Liver (tissue), 9 donors: ENCODE data around the gene SLC12A9. TPM values are rescaled to one million over a fixed set of nuclear protein-coding genes. Genes with fewer than 3 reads are reported as not detected.

ENCODE experiments used
- DNase-seq: peaks from one replicate; pipeline ENCODE4 v3.0.0-alpha.2; 2017; ENCODE audit warnings: low spot score
- H3K27ac ChIP-seq, 2 donors: one replicate each; pipeline ENCODE4 v1.7.0; 2013; ENCODE audit warnings: inconsistent platforms in 2 of 2, low read length in 2 of 2, control low read depth in 1 of 2, low read depth in 1 of 2, mild to moderate bottlenecking in 1 of 2
- H3K27me3 ChIP-seq, 4 donors: one replicate each; pipeline versions ENCODE4 v1.6.1 to v1.7.0; 2013; ENCODE audit warnings: low read length in 3 of 4, inconsistent platforms in 1 of 4, mild to moderate bottlenecking in 1 of 4, moderate library complexity in 1 of 4; ENCODE audit not compliant: control insufficient read depth in 4 of 4, insufficient read depth in 4 of 4
- H3K36me3 ChIP-seq, 4 donors: one replicate each; pipeline versions ENCODE4 v1.6.1 to v1.7.0; 2013; ENCODE audit warnings: low read length in 3 of 4, mild to moderate bottlenecking in 3 of 4, low read depth in 1 of 4, moderate library complexity in 1 of 4; ENCODE audit not compliant: control insufficient read depth in 4 of 4, insufficient read depth in 3 of 4
- H3K4me1 ChIP-seq, 4 donors: one replicate each; pipeline versions ENCODE4 v1.6.1 to v1.7.0; 2013; ENCODE audit warnings: low read length in 3 of 4, mild to moderate bottlenecking in 3 of 4, moderate library complexity in 1 of 4; ENCODE audit not compliant: control insufficient read depth in 4 of 4, insufficient read depth in 4 of 4
- H3K4me3 ChIP-seq, 3 donors: one replicate each; pipeline versions ENCODE4 v1.6.1 to v1.7.0; 2013; ENCODE audit warnings: low read length in 3 of 3, control low read depth in 1 of 3, low read depth in 1 of 3, mild to moderate bottlenecking in 1 of 3
- H3K9ac ChIP-seq, 2 donors: one replicate each; pipeline ENCODE4 v1.7.0; 2013; ENCODE audit warnings: low read length in 2 of 2, mild to moderate bottlenecking in 2 of 2, moderate library complexity in 2 of 2, control low read depth in 1 of 2, low read depth in 1 of 2
- H3K9me3 ChIP-seq, 4 donors: one replicate each; pipeline versions ENCODE4 v1.6.1 to v1.7.0; 2013; ENCODE audit warnings: low read length in 3 of 4; ENCODE audit not compliant: control insufficient read depth in 4 of 4
- ATF3 ChIP-seq: IDR thresholded peaks from 2 replicates; pipeline ENCODE4 v1.6.1; 2016; ENCODE audit warnings: antibody characterized with exemption
- CTCF ChIP-seq: fragments of 150-350 bp; IDR thresholded peaks from 2 replicates; pipeline ENCODE4 v1.5.1; 2017; ENCODE audit warnings: improper control_type of control experiment, low read depth, low read length; ENCODE audit not compliant: missing input control
- EGR1 ChIP-seq, 2 donors: IDR thresholded peaks; 2 replicates each; pipeline ENCODE4 v1.6.1; 2016 to 2018; ENCODE audit warnings: antibody characterized with exemption in 2 of 2, low read depth in 2 of 2
- FOXA1 ChIP-seq: IDR thresholded peaks from 2 replicates; pipeline ENCODE4 v1.6.1; 2016; ENCODE audit warnings: antibody characterized with exemption
- FOXA2 ChIP-seq: IDR thresholded peaks from 2 replicates; pipeline ENCODE4 v1.6.1; 2016; ENCODE audit warnings: antibody characterized with exemption
- GABPA ChIP-seq, 2 donors: IDR thresholded peaks in 1 of 2; conservative IDR thresholded peaks in 1 of 2; 2 replicates each; pipeline ENCODE4 v1.6.1; 2016; ENCODE audit warnings: antibody characterized with exemption in 2 of 2, mild to moderate bottlenecking in 1 of 2, moderate library complexity in 1 of 2
- HNF4A ChIP-seq, 2 donors: conservative IDR thresholded peaks; 2 replicates each; pipeline ENCODE4 v1.6.1; 2016; ENCODE audit warnings: antibody characterized with exemption in 2 of 2, mild to moderate bottlenecking in 2 of 2
- HNF4G ChIP-seq: IDR thresholded peaks from 2 replicates; pipeline ENCODE4 v1.6.1; 2016; ENCODE audit warnings: antibody characterized with exemption
- JUND ChIP-seq, 2 donors: IDR thresholded peaks; 2 replicates each; pipeline ENCODE4 v1.6.1; 2016; ENCODE audit warnings: antibody characterized with exemption in 2 of 2
- NR2F2 ChIP-seq: IDR thresholded peaks from 2 replicates; pipeline ENCODE4 v1.6.1; 2016; ENCODE audit warnings: antibody characterized with exemption
- RAD21 ChIP-seq, 2 donors: IDR thresholded peaks; 2 replicates each; pipeline ENCODE4 v1.6.1; 2016; ENCODE audit warnings: antibody characterized with exemption in 2 of 2, mild to moderate bottlenecking in 2 of 2
- REST ChIP-seq: IDR thresholded peaks from 2 replicates; pipeline ENCODE4 v1.6.1; 2016; ENCODE audit warnings: antibody characterized with exemption, mild to moderate bottlenecking
- RXRA ChIP-seq, 2 donors: IDR thresholded peaks; 2 replicates each; pipeline ENCODE4 v1.6.1; 2017 to 2018; ENCODE audit warnings: antibody characterized with exemption in 2 of 2, mild to moderate bottlenecking in 1 of 2
- SP1 ChIP-seq: IDR thresholded peaks from 2 replicates; pipeline ENCODE4 v1.6.1; 2018; ENCODE audit warnings: antibody characterized with exemption, mild to moderate bottlenecking
- TAF1 ChIP-seq: conservative IDR thresholded peaks from 2 replicates; pipeline ENCODE4 v1.6.1; 2016; ENCODE audit warnings: antibody characterized with exemption, mild to moderate bottlenecking
- YY1 ChIP-seq: IDR thresholded peaks from 2 replicates; pipeline ENCODE4 v1.6.1; 2016; ENCODE audit warnings: antibody characterized with exemption, mild to moderate bottlenecking
- WGBS: extraction: QIAGEN DNeasy Blood & Tissue Kit; methylation state at CpG from one replicate; pipeline ENCODE4 v1.1.7; 2013; 5-methylcytosine and 5-hydroxymethylcytosine counted together
- polyA plus RNA-seq, 2 donors: library from polyadenylated mRNA; stranded (reverse) in 1 of 2; unstranded in 1 of 2; fragments of 200-250 nt in 1 of 2; fragments of >200 nt in 1 of 2; fragmentation: Nextera tagmentation in 1 of 2; extraction: Ambion mirVana in 1 of 2; gene quantifications; one replicate each; pipeline versions ENCODE4 v1.2.1 to v1.2.3, GENCODE V29; 2013 to 2015
- total RNA-seq, 2 donors: library from RNA; depleted of rRNA; stranded (reverse); fragments of >200 nt; gene quantifications; one replicate each; pipeline ENCODE4 v1.2.3, GENCODE V29; 2014
- donor health status: healthy.
- donor health status: healthy.
- donor health status: healthy.
- donor health status: healthy.
- donor health status: healthy.

The SLC12A9 gene
- total and polyA plus RNA-seq, 4 donors = 1.8 to 17.2 (median 9.4) TPM

- 66% methylated on average over 4 of the region's 4 CpGs for WGBS
- Histone ChIP-seq H3K9me3 (no peaks in the 10 kb centered on the region), H3K27me3 (no peaks in the 10 kb centered on the region), H3K36me3 (peaks cover 19 to 30% (median 24%) of the 10 kb centered on the region in 4 donors), H3K4me3 (no peak overlapping the region), H3K27ac (no peak overlapping the region), H3K9ac (no peak overlapping the region), H3K4me1 (peaks cover 0 to 9% (median 0%) of the 10 kb centered on the region in 4 donors)
- TF ChIP-seq EGR1 (IDR thresholded peaks at IDR 0.05; ENCODE audit: low read depth in 2 of 2) (no peak), NR2F2 (peak; percentile 4)
- no peak for DNase-seq
Observed at GRCh38 chr7:100802951-100803350, 49.6 kb upstream of the SLC12A9 start.

- TF ChIP-seq EGR1 (IDR thresholded peaks at IDR 0.05; ENCODE audit: low read depth in 2 of 2) (no peak), TAF1 (no peak), RXRA (IDR thresholded peaks at IDR 0.05) (no peak)
- H3K4me3 ChIP-seq = no peak overlapping the region
- no peak for DNase-seq
- no peaks in the 10 kb centered on the region for H3K9me3 ChIP-seq
- H3K27ac ChIP-seq = no peak overlapping the region
- 46% methylated on average over 19 of the region's 19 CpGs for WGBS
- H3K4me1 ChIP-seq = peaks cover 0 to 9% (median 0%) of the 10 kb centered on the region in 4 donors
- peaks cover 24 to 34% (median 27%) of the 10 kb centered on the region in 4 donors for H3K36me3 ChIP-seq
- no peak overlapping the region for H3K9ac ChIP-seq
- H3K27me3 ChIP-seq = no peaks in the 10 kb centered on the region
Observed at GRCh38 chr7:100803398-100804161, 48.9 kb upstream of the SLC12A9 start.

- no peak overlapping the region for H3K4me3 ChIP-seq
- no peak for TF ChIP-seq ATF3
- TF ChIP-seq YY1 = no peak
- TF ChIP-seq HNF4A (conservative IDR thresholded peaks at IDR 0.05) = no peak
- no peak for TF ChIP-seq EGR1 (IDR thresholded peaks at IDR 0.05; ENCODE audit: low read depth in 2 of 2)
- TF ChIP-seq JUND (IDR thresholded peaks at IDR 0.05) = no peak
- TF ChIP-seq GABPA (IDR thresholded peaks at IDR 0.05 in 1 of 2, conservative IDR thresholded peaks at IDR 0.05 in 1 of 2) = no peak
- no peak for TF ChIP-seq SP1
- TF ChIP-seq FOXA2 = no peak
- TF ChIP-seq TAF1 = no peak
- no peak for TF ChIP-seq HNF4G
- TF ChIP-seq NR2F2 = no peak
- TF ChIP-seq FOXA1 = no peak
- no peak for TF ChIP-seq CTCF
- no peak for TF ChIP-seq RXRA (IDR thresholded peaks at IDR 0.05)
- TF ChIP-seq RAD21 (IDR thresholded peaks at IDR 0.05) = no peak
- TF ChIP-seq REST = no peak
- no peak for DNase-seq
- no peaks in the 10 kb centered on the region for H3K27me3 ChIP-seq
- 91% methylated on average over 22 of the region's 22 CpGs for WGBS
- H3K27ac ChIP-seq = no peak overlapping the region
- H3K4me1 ChIP-seq = peaks cover 0 to 5% (median 0%) of the 10 kb centered on the region in 4 donors
- no peak overlapping the region for H3K9ac ChIP-seq
- peaks cover 26 to 38% (median 31%) of the 10 kb centered on the region in 4 donors for H3K36me3 ChIP-seq
- no peaks in the 10 kb centered on the region for H3K9me3 ChIP-seq
Observed at GRCh38 chr7:100804681-100805431, 47.7 kb upstream of the SLC12A9 start.
